ENCODE measurements around the gene NNMT. TPM values are rescaled to one million over a fixed set of nuclear protein-coding genes. Genes with fewer than 3 reads are reported as not detected.

Gene NNMT
- polyA plus RNA-seq, 1 donor from 2014 or later, result not detected

DNA sequence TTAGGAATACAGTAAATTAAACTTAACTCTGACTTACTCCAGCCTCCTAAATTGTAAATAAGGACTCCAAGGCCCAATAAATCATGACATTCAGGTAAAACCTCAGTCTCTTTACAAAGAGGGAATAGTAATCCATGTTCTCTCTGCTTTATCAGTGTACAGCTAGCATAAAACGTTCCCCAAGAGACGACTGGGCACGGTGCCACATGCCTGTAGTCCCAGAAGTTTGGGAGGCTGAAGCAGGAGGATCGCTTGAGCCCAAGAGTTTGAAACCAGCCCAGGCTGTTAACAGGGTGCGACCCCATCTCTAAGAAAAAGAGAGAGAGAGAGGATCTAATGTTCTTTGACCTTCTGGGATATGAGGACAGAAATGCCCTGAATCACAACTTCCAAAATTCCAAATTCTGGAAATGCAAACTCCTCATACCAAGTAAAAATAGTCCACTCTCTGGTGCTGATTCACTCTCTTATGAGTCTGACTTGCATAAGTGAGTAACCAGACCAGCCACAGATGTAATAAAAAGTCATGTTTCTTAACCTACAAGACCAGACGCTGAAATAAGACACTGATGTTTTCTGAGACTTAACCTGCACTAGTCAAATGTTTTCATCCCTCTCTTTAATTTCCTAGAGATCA, 25.5 kb downstream of the NNMT start:
- TF ChIP-seq MXI1 (conservative IDR thresholded peaks at IDR 0.05; ENCODE audit: poor library complexity, severe bottlenecking) (no peak), EP300 (conservative IDR thresholded peaks at IDR 0.05; ENCODE audit: poor library complexity, severe bottlenecking) (no peak), POLR2AphosphoS5 (IDR thresholded peaks at IDR 0.05) (no peak), RAD21 (conservative IDR thresholded peaks at IDR 0.05) (no peak), EZH2 (IDR thresholded peaks at IDR 0.05; ENCODE audit: borderline replicate concordance, insufficient read depth, low read length, poor library complexity, severe bottlenecking) (no peak)
- TF ChIP-seq, protein P1, sequence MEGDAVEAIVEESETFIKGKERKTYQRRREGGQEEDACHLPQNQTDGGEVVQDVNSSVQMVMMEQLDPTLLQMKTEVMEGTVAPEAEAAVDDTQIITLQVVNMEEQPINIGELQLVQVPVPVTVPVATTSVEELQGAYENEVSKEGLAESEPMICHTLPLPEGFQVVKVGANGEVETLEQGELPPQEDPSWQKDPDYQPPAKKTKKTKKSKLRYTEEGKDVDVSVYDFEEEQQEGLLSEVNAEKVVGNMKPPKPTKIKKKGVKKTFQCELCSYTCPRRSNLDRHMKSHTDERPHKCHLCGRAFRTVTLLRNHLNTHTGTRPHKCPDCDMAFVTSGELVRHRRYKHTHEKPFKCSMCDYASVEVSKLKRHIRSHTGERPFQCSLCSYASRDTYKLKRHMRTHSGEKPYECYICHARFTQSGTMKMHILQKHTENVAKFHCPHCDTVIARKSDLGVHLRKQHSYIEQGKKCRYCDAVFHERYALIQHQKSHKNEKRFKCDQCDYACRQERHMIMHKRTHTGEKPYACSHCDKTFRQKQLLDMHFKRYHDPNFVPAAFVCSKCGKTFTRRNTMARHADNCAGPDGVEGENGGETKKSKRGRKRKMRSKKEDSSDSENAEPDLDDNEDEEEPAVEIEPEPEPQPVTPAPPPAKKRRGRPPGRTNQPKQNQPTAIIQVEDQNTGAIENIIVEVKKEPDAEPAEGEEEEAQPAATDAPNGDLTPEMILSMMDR (IDR thresholded peaks at IDR 0.05; ENCODE audit: poor library complexity, severe bottlenecking), result no peak
- no peak overlapping the region for H3K9ac ChIP-seq (ENCODE audit: low read length)
- no peaks in the 10 kb centered on the region for H3F3A ChIP-seq (ENCODE audit: insufficient read depth, low read length, poor library complexity, severe bottlenecking)
- H3K9me2 ChIP-seq (ENCODE audit: insufficient read depth, low read length), result no peaks in the 10 kb centered on the region
- H4K20me1 ChIP-seq (ENCODE audit: insufficient read depth), result no peaks in the 10 kb centered on the region
- no peak overlapping the region for H3K4me3 ChIP-seq (ENCODE audit: low read length)
- H3K79me2 ChIP-seq (replicated peaks; ENCODE audit: insufficient read depth, low read length), result no peaks in the 10 kb centered on the region
- no peaks in the 10 kb centered on the region for H3K36me3 ChIP-seq (ENCODE audit: insufficient read depth, low read length)
- no peak overlapping the region for H2AFZ ChIP-seq (ENCODE audit: low read depth, low read length)
- no peak overlapping the region for H3K27ac ChIP-seq (ENCODE audit: low read length)
- H3K9me3 ChIP-seq (ENCODE audit: low read length), result no peaks in the 10 kb centered on the region
- H3K27me3 ChIP-seq (ENCODE audit: insufficient read depth, low read depth, low read length), result no peaks in the 10 kb centered on the region
- H3K4me2 ChIP-seq (ENCODE audit: low read length), result no peak overlapping the region

DNA sequence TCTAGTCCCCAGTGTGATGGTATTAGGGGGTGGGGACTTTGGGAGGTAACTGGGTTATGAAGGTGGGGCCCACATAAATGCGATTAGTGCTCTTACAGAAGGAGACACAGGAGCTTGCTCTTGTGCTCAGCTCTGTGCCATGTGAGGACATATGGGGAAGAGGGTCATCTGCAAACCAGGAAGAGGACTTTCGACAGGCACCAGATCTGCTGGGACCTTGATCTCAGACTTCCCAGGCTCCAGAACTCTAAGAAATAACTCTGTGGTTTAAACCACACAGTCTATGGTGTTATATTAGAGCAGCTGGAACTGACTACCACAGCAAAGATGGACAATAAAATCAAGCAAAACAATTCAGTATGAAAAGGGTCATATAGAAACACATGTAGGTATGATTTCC, 26.7 kb downstream of the NNMT start:
- Histone ChIP-seq H3K9ac (ENCODE audit: low read length) (no peak overlapping the region), H2AFZ (ENCODE audit: low read depth, low read length) (no peak overlapping the region), H3K27ac (ENCODE audit: low read length) (no peak overlapping the region), H3F3A (ENCODE audit: insufficient read depth, low read length, poor library complexity, severe bottlenecking) (no peaks in the 10 kb centered on the region), H4K20me1 (ENCODE audit: insufficient read depth) (no peaks in the 10 kb centered on the region), H3K4me2 (ENCODE audit: low read length) (no peak overlapping the region), H3K36me3 (ENCODE audit: insufficient read depth, low read length) (no peaks in the 10 kb centered on the region), H3K9me3 (ENCODE audit: low read length) (no peaks in the 10 kb centered on the region), H3K4me3 (ENCODE audit: low read length) (no peak overlapping the region), H3K79me2 (replicated peaks; ENCODE audit: insufficient read depth, low read length) (no peaks in the 10 kb centered on the region), H3K27me3 (ENCODE audit: insufficient read depth, low read depth, low read length) (no peaks in the 10 kb centered on the region), H3K9me2 (ENCODE audit: insufficient read depth, low read length) (no peaks in the 10 kb centered on the region)
- no peak for TF ChIP-seq SMC3 (conservative IDR thresholded peaks at IDR 0.05; ENCODE audit: poor library complexity)
- TF ChIP-seq, protein P1 (IDR thresholded peaks at IDR 0.05; ENCODE audit: poor library complexity, severe bottlenecking), result no peak

- H4K20me1 ChIP-seq (ENCODE audit: insufficient read depth), result no peaks in the 10 kb centered on the region
- no peak overlapping the region for H3K9ac ChIP-seq (ENCODE audit: low read length)
- H3K36me3 ChIP-seq (ENCODE audit: insufficient read depth, low read length), result no peaks in the 10 kb centered on the region
- no peak overlapping the region for H3K4me3 ChIP-seq (ENCODE audit: low read length)
- no peak for TF ChIP-seq EZH2 (IDR thresholded peaks at IDR 0.05; ENCODE audit: borderline replicate concordance, insufficient read depth, low read length, poor library complexity, severe bottlenecking)
- TF ChIP-seq TAF1 (IDR thresholded peaks at IDR 0.05; ENCODE audit: low read depth), result no peak
- TF ChIP-seq SMC3 (conservative IDR thresholded peaks at IDR 0.05; ENCODE audit: poor library complexity), result no peak
- TF ChIP-seq EP300 (conservative IDR thresholded peaks at IDR 0.05; ENCODE audit: poor library complexity, severe bottlenecking), result no peak
- TF ChIP-seq MXI1 (conservative IDR thresholded peaks at IDR 0.05; ENCODE audit: poor library complexity, severe bottlenecking), result no peak
- no peaks in the 10 kb centered on the region for H3K79me2 ChIP-seq (replicated peaks; ENCODE audit: insufficient read depth, low read length)
- no peak overlapping the region for H3K27ac ChIP-seq (ENCODE audit: low read length)
- no peak overlapping the region for H3K4me2 ChIP-seq (ENCODE audit: low read length)
- no peaks in the 10 kb centered on the region for H3K9me3 ChIP-seq (ENCODE audit: low read length)
- no peaks in the 10 kb centered on the region for H3K9me2 ChIP-seq (ENCODE audit: insufficient read depth, low read length)
- H2AFZ ChIP-seq (ENCODE audit: low read depth, low read length), result no peak overlapping the region
- H3F3A ChIP-seq (ENCODE audit: insufficient read depth, low read length, poor library complexity, severe bottlenecking), result no peaks in the 10 kb centered on the region
- H3K27me3 ChIP-seq (ENCODE audit: insufficient read depth, low read depth, low read length), result no peaks in the 10 kb centered on the region
These were observed 30.0 kb downstream of the NNMT start for GRCh38 chr11:114326151-114326550.
